HG03039 (cell line): Measurements from ENCODE around the gene CRADD.
"Not testable (repeated sequence)": the region's sequence is repeated elsewhere in the genome, so short reads cannot be mapped to it uniquely, and the experiment has no call there.

Experiments
- ATAC-seq: cut with Tn5 transposase; IDR thresholded peaks from one replicate; pipeline ENCODE4 v1.9.1; 2021; ENCODE audit warnings: mild to moderate bottlenecking, moderate library complexity; ENCODE audit not compliant: unreplicated experiment

CRADD gene

DNA sequence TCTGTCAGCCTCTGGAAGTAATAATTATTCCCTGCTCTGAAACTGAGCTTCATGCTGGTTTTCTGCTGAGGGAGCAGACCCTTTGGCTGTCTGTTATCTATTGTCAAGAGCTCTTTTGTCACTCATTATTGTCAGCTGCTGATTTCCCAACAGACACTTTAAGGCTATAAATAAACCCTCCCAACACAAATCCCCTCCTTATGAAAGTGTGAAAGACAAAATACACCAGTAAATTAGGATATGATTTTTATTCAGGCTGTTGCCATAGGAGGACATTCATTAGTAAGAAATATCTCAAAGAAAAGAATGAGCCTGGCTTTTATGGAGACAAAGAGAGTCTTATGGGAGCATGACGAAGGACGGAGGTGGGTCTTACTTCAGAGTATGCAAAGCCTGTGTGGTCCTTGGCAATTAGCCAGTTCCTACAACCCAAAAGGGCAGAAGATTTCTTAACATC, 180.8 kb downstream of the CRADD start:
- no peak for ATAC-seq

GRCh38 chr12:93860668-93861373, 183.6 kb downstream of the CRADD start:
- ATAC-seq = no peak

- ATAC-seq = no peak
Observed at GRCh38 chr12:93862424-93862823, 185.2 kb downstream of the CRADD start.

DNA sequence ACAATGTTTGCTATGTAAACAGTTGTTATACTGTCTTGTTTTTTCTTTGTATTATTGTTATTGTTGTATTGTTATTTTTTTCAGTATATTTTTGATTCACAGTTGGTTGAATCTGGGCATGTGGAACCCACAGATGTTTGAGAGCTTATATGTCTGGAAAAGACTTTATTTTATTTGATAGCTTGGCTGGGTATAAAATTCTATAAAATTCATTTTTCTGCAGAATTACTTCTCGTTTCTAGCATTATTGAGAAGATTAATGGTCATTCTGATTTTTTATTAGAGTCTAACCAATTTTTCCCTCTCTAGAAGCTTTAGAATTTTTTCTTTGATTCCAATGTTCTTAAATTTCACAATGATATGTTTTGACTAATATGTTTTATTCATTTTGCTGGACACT, 188.6 kb downstream of the CRADD start:
- no peak for ATAC-seq

DNA sequence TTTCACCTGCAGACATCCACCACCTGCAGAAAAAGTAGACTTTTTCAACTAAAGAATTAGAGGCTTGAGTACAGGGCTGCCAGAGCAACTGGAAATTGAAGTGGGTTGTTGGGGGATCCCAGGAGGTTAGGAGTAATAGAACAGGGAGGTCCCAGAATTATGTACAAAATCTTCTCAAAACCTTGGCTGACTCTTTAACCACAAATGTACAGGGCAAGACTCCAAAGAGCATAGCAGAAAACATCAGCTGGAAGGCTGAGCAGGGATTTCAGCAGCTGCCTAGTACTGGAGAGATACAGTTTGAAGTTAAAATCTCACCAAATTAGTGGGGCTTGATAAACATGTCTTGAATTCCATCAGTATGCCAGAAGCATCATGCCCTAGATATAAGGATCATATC, 191.6 kb downstream of the CRADD start:
- ATAC-seq = no peak

- ATAC-seq = no peak
Observed at GRCh38 chr12:93870020-93870795, 193.0 kb downstream of the CRADD start.

DNA sequence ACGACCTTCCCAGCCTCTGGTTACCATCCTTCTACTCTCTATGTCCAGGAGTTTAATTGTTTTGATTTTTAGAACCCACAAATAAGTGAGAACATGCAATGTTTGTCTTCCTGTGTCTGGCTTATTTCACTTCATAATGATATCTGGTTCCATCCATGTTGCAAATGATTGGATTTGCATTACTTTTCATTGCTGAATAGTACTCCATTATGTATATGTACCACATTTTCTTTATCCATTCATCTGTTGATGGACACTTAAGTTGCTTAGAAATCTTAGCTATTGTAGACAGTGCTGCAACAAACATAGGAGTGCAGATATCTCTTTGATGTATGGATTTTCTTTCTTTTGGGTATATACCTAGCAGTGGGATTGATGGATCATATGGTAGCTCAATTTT, 194.4 kb downstream of the CRADD start:
- not testable (repeated sequence) for ATAC-seq

- no peak for ATAC-seq
Observed at GRCh38 chr12:93873561-93873960, 196.4 kb downstream of the CRADD start.

GRCh38 chr12:93875157-93875556, 198.0 kb downstream of the CRADD start:
- ATAC-seq = no peak

- ATAC-seq = no peak
Observed at GRCh38 chr12:93876360-93876759, 199.2 kb downstream of the CRADD start.

GRCh38 chr12:93877446-93877845, 200.3 kb downstream of the CRADD start:
- no peak for ATAC-seq

- no peak for ATAC-seq
Observed at GRCh38 chr12:93879476-93880421, 202.6 kb downstream of the CRADD start.

DNA sequence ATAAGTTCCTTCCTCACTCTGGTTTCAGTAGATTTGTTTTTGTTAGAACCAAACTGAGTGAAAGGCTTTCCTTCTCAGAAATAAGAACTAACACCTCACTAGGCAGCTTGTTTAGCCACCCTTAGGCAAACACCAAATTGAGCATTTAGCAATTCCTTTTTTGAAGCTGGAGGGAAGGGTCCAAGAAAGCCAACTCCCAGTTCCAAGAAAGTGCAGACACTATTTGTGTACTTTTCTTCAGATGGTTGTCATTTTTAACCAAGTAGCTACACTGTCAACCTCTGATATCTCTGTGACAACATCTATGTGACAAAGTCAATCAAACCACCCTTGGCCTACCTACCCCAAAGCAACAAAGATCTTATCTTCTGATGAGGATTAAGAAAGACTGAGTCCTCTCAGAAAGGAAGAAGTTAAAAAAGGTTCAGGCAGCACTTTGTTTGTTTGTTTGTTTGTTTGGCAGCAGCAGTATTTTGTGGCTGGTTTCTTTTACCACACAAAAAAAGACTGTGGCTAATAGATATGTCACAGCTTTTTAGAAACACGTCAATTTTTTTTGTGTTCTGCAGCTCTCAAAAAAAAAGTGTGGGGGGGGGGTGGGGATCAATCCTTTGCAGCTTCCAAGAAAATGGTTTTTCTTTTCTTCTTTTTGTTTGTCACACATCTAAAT, 203.8 kb downstream of the CRADD start:
- ATAC-seq = no peak

DNA sequence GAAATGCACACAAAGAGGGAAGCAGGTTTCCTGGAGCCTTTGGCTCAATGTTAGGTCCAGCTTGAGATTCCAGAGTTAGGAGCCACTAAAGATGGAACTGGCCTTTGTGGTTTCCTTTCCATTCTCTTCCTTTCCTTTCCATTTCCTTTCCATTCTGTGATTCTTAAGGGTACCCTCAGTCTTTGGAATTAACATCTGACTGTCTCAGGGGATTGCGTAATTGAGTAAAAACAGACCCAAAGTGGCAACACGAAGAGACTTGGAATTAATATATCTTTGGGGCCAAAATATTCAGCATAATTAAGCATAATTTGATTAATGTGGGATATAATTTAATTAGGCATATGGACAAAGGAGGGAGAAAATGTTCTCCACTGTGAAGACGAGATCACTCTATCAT, 205.6 kb downstream of the CRADD start:
- ATAC-seq = no peak

GRCh38 chr12:93883436-93884154, 206.4 kb downstream of the CRADD start:
- ATAC-seq = no peak

DNA sequence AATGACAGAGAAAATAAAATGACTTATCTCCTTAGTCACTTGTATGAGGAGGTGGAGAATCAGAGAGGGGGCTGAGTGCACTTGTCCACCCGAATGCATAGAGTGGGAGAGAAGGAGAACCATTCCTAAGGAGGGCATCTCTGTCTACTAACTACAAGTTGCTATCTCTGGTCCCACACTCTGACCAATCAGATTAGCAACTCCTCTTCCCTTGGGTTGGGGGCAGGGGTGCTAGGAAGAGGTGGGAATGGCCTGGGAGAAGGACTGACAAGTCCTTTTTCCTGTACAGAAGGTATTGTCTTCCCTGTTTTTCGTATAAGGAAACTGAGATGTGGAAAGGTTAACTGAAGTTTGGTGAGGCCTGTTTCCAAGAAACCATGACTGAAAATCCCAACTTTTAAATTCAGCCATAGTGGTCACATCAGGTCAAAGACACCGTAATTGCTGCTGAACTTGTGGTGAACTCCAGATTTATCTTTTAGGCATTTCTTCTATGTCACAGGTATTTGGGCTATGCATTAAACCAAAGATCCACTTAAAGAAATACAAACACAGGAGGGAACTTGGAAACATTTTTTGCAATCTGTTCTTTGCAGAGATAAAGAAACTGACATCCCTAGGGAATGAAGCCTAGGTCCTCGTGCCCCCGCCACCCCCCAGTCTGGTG, 207.8 kb downstream of the CRADD start:
- no peak for ATAC-seq

DNA sequence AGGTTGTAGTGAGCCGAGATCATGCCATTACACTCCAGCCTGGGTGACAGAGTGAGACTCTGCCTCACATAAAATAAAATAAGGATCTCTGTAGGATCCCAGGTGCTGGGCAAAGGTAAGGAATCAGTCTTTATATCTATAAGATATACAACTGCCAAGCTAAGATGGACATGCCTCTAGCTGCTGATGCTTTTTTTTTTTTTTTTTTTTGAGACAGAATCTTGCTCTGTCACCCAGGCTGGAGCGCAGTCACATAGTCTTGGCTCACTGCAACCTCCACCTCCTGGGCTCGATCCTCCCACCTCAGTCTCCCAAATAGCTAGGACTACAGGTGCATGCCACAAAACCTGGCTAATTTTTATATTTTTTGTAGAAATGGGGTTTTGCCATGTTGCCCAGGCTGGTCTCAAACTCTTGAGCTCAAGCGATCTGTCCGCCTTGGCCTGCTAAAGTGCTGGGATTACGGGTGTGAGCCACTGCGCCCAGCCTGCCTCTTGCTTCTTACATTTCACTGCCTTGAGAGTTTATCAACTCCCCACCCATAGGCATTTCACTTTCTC, 208.9 kb downstream of the CRADD start:
- ATAC-seq = not testable (repeated sequence)

DNA sequence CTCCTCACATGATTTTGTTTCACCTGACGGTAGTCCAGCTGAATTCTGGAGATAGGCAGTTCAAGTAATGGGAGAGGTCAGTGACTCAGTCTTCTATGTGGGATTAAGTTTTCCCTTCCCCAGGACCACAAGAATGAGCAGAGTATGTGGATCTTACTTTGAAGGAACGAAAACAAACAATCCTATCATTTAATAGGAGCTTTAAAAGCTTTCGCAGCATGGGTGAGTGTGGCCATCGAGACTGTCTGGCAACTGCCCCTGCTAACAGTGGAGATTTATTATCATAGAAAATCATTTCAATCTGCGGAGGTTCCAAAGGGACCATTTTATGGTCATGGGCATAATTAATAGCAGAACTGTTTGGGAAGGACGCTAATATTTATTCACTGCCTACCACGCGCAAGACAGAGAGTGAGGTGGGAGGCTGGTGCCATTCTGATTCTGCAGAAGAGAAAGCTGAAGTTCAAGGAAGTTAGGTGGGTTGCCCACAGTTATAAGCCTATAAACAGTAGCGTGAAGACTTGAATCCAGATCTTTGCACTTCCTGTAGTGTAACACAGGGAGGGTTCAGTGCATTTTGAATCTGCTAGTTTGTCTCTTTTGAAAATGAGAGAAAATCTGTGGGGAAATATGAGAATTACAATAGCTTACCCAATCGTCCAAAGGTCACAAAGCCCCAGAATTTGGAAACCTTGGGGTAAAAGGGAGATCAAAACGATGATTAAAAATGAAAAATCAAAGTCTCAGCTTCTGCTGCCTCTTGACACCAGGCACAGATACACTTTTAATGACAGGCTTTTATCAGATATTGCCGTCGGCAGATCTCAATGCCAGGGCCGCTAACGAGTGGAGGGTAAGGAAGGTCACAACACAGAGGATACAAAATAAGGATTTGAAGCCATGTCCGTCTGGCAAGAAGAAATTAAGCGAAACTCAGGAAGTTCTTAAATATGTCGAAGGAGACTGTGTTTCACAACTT, 209.6 kb downstream of the CRADD start:
- ATAC-seq = no peak
